Right kidney (tissue), 1 donor: ENCODE results near the gene DLG5.

Source experiments
- DNase-seq: peaks from one replicate; pipeline ENCODE4 v3.0.0-alpha.2; 2016

Gene DLG5

GRCh38 chr10:77892021-77892739 lies 34.4 kb downstream of the DLG5 start:
- DNase-seq = no peak

GRCh38 chr10:77890097-77890496 lies 36.5 kb downstream of the DLG5 start:
- DNase-seq = no peak

DNA sequence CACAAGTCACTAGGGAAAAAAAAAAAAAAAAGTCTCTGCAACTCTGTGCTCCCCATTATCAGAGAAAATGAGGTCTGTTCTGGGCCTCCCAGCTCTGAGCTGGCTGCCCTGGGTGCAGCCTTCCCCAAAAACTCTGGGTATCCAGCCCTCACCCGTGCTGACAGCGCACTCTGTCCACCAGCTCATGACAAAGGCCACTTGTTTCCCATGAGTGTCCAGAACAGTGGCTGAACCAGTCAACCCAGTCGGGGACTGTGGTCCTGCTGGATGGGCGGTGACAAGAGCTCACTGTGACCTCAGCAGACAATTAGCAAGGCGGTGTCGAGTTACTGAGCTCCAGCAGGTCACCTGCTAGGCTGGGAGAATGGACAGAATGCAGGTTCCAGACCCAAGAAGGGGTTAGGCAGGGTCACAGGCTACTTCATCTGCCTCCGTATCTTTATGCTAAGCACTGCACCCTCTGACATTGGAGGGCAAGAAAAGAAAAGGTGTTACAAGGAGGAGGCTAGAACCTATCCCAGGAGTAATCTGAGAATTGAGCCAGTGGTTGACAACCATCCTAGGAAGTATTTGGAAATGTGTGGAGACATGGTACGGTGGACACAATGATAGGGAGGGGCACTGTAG lies 37.2 kb downstream of the DLG5 start:
- peak; percentile 63 for DNase-seq

- no peak for DNase-seq
Measured at GRCh38 chr10:77888356-77888703, 38.2 kb downstream of the DLG5 start.

GRCh38 chr10:77887631-77888355 lies 38.8 kb downstream of the DLG5 start:
- no peak for DNase-seq

DNA sequence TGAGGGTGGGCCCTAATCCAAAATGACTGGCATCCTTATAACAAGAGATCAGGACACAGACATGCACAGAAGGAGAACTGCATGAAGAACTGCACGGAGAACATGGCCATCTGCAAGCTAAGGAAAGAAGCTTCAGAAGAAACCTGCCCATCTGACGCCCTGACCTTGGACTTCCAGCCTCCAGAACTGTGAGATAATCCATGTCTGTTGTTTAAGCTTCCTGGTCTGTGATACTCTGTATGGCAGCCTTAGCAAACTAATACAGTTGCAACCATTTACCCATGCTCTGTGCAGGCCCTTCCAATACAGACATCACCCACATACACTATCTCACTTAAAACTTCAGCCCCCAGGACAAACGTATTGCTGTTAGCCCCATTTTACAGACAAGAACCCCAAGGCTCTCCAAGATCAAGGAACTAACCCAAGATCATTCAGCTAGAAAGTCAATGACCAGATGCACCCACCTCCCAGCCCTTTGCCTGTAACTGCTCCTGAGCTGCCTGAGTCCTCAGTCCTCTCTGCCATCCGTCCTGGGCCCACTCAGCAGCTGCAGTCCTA lies 39.7 kb downstream of the DLG5 start:
- no peak for DNase-seq

- no peak for DNase-seq
Measured at GRCh38 chr10:77884181-77884580, 42.4 kb downstream of the DLG5 start.

GRCh38 chr10:77881636-77882035 lies 44.9 kb downstream of the DLG5 start:
- DNase-seq = no peak

DNA sequence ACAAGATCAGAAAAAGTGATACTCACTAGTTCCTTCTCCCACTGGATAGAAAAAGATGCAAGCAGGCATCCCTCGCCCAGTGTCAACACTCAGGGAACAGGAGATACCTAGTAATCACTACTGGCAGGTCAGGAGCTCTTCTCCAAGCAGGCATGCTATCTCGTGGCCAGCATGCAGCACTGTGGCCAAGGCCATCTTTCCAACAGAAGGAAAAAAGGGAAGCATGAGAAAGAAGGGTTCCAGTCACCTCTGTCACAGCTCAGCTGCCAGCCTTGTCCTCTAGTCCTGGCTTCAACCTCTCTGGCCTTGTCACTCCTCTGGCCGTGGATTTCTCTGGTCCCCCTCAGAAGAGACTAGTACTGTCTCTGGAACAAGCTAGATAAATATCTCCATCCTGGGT lies 45.3 kb downstream of the DLG5 start:
- no peak for DNase-seq

- peak; percentile 32 for DNase-seq
Measured at GRCh38 chr10:77879710-77880109, 46.8 kb downstream of the DLG5 start.

DNA sequence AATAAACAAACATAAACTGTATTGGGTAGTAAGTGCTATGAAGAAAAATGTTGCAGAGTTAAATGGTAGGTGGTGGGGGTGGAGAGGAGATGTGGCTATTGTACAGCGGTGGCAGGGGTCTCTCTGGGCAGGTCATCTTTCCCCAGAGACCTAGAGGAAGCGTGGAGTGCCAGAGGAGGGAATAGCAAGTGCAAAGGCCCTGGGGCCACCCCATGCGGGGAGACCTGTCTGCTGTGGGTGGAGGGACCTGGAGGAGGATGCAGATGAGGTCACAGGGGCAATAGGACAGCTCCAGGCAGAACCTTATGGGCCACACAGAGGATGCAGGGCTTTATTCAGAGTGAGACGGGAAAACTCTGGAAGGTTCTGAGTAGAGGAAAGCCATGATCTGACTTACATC lies 47.5 kb downstream of the DLG5 start:
- DNase-seq = no peak

DNA sequence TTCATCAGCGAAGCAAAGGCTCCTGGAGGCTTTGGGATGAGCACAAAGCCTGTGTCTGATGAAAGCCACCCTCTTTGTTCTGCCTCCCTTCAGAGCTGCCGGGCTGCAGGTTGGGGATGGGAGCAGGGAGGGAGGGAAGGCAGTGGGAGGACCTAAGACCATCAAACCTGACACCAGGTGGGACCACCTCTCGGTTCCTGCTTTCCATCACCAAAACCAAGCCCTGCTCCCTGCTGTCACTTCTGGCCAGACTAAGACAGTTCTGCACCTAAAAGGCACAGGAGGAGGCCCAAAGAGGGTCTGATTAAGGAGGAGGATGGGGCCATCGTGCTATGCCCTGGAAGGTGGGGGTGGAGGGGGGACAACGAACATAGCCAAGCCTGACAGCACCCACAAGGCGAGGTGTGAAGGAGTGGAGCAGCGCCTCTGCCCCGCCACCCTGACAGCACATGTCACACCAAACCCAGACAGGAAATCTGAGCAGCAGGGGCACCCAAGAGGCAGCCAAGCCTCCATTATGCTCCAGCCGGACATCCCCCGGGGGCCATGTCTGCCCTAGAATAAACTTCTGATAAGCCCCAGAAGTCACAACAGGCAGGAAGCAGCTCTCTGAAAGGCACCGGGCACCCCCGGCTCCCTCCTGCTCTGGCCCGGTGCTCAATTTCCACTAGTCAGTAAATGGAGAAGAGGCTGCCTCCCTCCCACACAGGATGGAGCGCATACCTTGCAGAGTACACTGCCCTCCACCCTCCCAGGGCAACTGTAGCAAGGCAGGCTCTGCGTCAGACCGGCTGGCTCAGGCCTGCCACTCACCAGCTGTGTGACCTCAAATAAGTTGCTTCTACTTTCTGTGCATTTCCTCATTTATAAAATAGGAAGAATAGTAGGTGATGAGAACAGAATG lies 48.9 kb downstream of the DLG5 start:
- DNase-seq = peak; percentile 55

GRCh38 chr10:77875730-77876129 lies 50.8 kb downstream of the DLG5 start:
- no peak for DNase-seq

- no peak for DNase-seq
Measured at GRCh38 chr10:77874872-77875271, 51.7 kb downstream of the DLG5 start.

- DNase-seq = no peak
Measured at GRCh38 chr10:77873536-77874380, 52.8 kb downstream of the DLG5 start.

GRCh38 chr10:77872947-77873535 lies 53.5 kb downstream of the DLG5 start:
- no peak for DNase-seq

DNA sequence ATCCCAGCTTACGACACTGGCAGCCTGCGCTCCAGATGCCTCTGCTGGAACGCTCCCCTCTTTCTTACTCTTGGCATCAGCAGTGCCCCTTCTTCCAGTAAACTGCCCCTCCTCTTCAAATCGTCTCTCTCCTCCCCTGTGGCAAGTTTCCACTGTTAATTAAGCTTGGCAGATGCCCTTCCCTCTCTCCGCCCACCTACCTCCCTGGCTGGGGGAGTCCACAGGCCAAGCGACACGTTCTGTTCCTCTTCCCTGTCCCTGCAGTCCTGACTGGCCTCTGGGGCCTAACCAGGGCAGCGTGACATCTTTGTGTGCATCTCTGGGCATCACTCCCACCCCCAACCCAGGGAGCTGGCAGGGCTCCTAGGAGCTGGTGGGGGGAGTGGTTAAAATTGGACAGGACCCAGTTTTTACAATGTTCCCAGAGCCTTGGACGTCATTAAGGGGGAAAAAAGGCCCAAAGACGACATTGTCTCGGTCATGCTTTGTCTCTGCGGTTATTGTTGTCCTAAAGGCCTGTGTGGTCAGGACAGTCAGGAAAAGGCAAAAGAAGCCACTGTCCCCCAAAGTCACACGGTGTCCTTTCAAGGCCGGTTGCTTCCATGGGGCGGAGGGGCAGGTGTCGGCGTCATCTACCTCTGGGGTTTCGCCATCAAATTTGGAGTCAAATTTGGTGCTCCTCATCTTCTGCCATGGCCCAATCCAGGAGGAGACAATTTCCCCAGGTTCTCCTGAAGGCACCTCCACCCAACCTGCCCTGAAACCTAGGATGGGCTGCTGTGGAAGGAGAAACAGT lies 54.2 kb downstream of the DLG5 start:
- no peak for DNase-seq

DNA sequence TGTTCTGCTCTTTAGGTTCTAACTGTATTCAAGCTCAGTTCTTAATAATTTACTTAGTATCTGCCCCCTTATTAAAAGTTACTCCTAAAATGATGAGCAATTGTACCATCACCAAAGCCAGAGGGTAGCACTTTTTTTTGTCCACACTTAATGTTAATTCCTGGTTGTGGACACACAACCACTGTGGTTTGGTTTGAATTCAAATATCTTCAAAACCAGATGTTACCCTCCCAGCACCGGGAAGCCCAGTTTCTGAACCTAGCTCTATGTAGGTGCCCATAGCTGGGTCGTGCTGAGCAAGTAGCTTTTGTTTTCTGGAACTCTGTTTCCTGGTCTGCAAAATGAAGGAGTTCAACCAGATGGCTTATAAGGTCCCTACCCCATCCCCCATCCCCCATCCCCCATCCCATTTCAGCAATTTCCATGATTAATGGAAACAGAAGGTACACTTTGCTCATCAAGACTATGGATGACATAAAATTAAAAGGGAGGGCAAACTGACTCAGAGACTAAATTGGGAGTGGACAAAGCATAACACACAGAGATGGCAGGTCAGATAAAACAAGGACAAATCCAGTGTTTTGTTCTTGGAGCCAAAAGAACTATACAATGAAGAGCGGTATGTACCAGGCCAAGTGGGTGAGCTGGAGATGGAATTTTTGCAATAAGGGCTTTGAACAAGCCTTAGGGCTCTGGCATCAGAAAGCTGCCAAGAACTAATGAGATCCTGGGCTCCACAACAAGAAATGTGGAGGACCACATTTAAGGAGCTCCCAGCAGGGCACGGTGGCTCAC lies 56.7 kb downstream of the DLG5 start:
- no peak for DNase-seq

GRCh38 chr10:77868523-77868922 lies 58.0 kb downstream of the DLG5 start:
- DNase-seq = no peak
